Lower leg skin (tissue), 4 donors: Measurements from ENCODE around the gene CHPF. TPM values are rescaled to one million over a fixed set of nuclear protein-coding genes. Genes with fewer than 3 reads are reported as not detected.

Experiments used
- DNase-seq, 2 donors: peaks; one replicate each; pipeline ENCODE4 v3.0.0-alpha.2; 2019; ENCODE audit warnings: low spot score in 2 of 2
- H3K4me3 ChIP-seq: fragments of 200-600 bp; sonication (generic); 2 replicates; pipeline ENCODE4 v1.5.1; 2017; ENCODE audit warnings: mild to moderate bottlenecking, low read depth; ENCODE audit not compliant: poor library complexity, severe bottlenecking
- POLR2A ChIP-seq, 2 donors: fragments of 450-650 bp; IDR thresholded peaks; one replicate each; pipeline ENCODE4 v1.6.1; 2016 to 2017; ENCODE audit warnings: antibody characterized with exemption in 2 of 2, mild to moderate bottlenecking in 1 of 2, moderate library complexity in 1 of 2
- WGBS, 2 donors: methylation state at CpG; one replicate each; pipeline ENCODE4 v1.1.5; 2018; 5-methylcytosine and 5-hydroxymethylcytosine counted together
- intact Hi-C: fragments of 100-400 bp; cut with DNase I; formaldehyde crosslinking; loops from one replicate; pipeline ENCODE4 v1.15.0; 2023; ENCODE audit warnings: low total_unique reads
- total RNA-seq, 4 donors: library from RNA; depleted of rRNA; stranded (reverse); fragments of >200 nt; gene quantifications; one replicate each; pipeline ENCODE4 v1.1.0, GENCODE V29; 2016
- TF ChIP-seq, protein P1 (sequence below), 3 donors: fragments of 450-650 bp; IDR thresholded peaks; one replicate each; pipeline ENCODE4 v1.5.1; 2016; ENCODE audit warnings: antibody characterized with exemption in 3 of 3, mild to moderate bottlenecking in 3 of 3, moderate library complexity in 2 of 3

CHPF gene
- total RNA-seq, 4 donors from 2014 or later: 37.8 to 73.1 (median 58.4) TPM

GRCh38 chr2:219516888-219517287 lies 26.7 kb downstream of the CHPF start:
- intact Hi-C loops: no loop called here
- no peak for TF ChIP-seq POLR2A (IDR thresholded peaks at IDR 0.05)
- TF ChIP-seq, protein P1, sequence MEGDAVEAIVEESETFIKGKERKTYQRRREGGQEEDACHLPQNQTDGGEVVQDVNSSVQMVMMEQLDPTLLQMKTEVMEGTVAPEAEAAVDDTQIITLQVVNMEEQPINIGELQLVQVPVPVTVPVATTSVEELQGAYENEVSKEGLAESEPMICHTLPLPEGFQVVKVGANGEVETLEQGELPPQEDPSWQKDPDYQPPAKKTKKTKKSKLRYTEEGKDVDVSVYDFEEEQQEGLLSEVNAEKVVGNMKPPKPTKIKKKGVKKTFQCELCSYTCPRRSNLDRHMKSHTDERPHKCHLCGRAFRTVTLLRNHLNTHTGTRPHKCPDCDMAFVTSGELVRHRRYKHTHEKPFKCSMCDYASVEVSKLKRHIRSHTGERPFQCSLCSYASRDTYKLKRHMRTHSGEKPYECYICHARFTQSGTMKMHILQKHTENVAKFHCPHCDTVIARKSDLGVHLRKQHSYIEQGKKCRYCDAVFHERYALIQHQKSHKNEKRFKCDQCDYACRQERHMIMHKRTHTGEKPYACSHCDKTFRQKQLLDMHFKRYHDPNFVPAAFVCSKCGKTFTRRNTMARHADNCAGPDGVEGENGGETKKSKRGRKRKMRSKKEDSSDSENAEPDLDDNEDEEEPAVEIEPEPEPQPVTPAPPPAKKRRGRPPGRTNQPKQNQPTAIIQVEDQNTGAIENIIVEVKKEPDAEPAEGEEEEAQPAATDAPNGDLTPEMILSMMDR (IDR thresholded peaks at IDR 0.05): no peak
- no peak for DNase-seq
- no peak overlapping the region for H3K4me3 ChIP-seq
- WGBS, 2 donors: 56 to 69% methylated on average over 7 of the region's 7 CpGs

DNA sequence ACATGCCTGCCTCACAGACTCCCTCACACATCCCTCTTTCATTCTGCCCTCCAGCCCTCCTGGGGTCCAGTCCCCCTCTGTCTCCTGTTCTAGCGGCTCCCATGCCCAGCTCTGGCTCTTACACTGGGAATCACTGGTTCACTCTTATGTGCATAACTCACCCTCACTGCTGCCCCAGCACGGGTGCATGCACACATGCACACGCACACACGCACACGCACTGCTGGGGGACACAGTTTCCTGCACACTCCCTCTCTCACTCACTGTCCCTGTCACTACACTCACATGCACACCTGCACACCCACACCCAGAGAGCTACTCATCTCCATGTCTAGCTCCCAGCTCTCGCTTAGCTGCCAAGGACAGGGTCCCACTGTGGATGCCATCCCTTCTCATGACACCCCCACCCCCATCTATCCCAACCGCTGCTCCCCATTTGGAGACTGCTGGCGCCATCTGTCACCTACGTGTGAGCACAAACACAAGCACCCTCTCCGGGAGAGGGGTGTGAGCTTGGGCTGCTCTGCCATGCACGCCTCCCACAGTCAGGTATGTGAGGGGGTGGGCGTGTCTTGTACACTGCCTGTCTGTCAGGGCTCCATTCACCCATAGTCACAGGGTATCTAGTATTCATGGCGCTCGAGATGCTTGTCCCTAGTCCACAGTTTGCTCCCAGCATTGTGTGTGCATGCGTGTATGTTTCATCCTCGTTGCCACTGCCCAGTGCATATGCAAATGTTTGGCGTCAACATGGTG lies 27.6 kb downstream of the CHPF start:
- DNase-seq: no peak
- TF ChIP-seq, protein P1 (IDR thresholded peaks at IDR 0.05): no peak
- no peak for TF ChIP-seq POLR2A (IDR thresholded peaks at IDR 0.05)
- intact Hi-C loops: no loop called here
- WGBS, 2 donors: 65 to 73% methylated on average over 17 of the region's 17 CpGs
- no peak overlapping the region for H3K4me3 ChIP-seq

GRCh38 chr2:219514836-219515235 lies 28.8 kb downstream of the CHPF start:
- 86 to 89% methylated on average over 9 to 21 of the region's 21 CpGs for WGBS, 2 donors
- no peak for DNase-seq
- intact Hi-C loops: no loop called here
- no peak overlapping the region for H3K4me3 ChIP-seq
- TF ChIP-seq, protein P1 (IDR thresholded peaks at IDR 0.05): no peak
- TF ChIP-seq POLR2A (IDR thresholded peaks at IDR 0.05): no peak

DNA sequence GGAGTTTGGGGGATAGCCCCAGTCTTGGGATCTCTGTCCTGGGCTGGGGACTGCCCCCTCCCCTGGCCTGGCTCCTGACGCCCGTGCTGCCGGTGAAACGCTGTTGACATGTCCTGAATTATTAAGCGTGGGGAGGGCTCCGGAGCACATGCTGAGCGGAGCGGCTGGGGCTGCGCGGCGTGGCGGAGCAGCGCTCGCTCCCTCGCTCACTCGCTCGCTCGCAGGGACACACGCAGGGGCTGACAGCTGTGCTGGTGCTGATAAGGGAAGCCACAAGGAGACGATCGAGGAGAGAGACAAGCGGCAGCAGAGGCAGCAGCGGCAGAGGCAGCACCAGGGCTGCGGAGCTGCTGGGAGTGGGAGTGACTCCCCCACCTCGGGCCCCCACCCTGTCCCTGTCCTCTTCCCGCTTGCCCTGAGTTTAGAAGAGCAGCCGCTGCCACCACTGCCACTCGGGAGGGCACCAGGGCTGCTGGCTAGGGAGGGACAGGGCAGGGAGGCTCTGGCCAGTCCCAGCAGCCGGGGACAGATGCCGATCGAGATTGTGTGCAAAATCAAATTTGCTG lies 29.3 kb downstream of the CHPF start, which contains the start of gene ASIC4:
Gene ASIC4, plus strand, starts transcription at position 287 of the 566 bp plus-strand sequence. Its CDS starts 243 bp downstream, at position 530.
- no peak within 1 kb of the TSS for H3K4me3 ChIP-seq
- WGBS, 2 donors: 7 to 14% methylated on average over 27 to 31 of the region's 31 CpGs
- TF ChIP-seq POLR2A (IDR thresholded peaks at IDR 0.05): no peak
- TF ChIP-seq, protein P1 (IDR thresholded peaks at IDR 0.05): no peak
- DNase-seq: no peak
- intact Hi-C loops: no loop called here

DNA sequence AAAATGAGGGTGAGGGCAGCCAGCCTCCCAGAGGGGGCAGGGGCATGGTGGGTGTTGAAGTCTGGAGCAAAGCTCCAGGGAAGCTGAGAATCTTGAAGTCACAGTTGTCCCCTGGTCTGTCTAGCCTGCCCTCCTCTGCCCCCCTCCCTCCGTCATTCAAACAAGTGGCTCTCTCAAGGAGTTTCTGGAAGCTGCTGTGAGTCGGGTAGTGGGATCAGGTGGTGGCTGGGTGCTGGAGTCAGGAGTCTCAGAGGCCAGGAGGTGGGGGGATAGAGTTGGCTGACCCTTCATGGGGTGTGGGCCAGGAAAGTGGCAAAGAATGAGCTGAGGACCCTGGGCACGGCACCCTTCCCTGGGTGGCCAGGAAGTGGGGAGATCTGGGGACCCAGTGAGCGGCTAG lies 29.8 kb downstream of the CHPF start:
- H3K4me3 ChIP-seq: no peak overlapping the region
- TF ChIP-seq, protein P1 (IDR thresholded peaks at IDR 0.05): no peak
- no peak for TF ChIP-seq POLR2A (IDR thresholded peaks at IDR 0.05)
- DNase-seq: no peak
- intact Hi-C loops: no loop called here
- 12 to 23% methylated on average over 4 of the region's 4 CpGs for WGBS, 2 donors
